Panc1 (cell line): Measurements from ENCODE around the gene ZNF688. TPM values are rescaled to one million over a fixed set of nuclear protein-coding genes. Genes with fewer than 3 reads are reported as not detected.
A peak's percentile ranks its signal among the peaks of the same experiment; 100 is the strongest.

Experiments used
- ATAC-seq: fragments of 200-7000 bp; cut with Tn5 transposase; 2 replicates; pipeline ENCODE4 v1.9.1; 2020; ENCODE audit warnings: mild to moderate bottlenecking, moderate library complexity
- BruUV-seq: library from RNA; stranded (reverse); fragments of 400-500 nt; replicated peaks from 2 replicates; lab custom pipeline; 2021; lab: Mats Ljungman, UMichigan
- CTCF ChIA-PET: fragments of 300-600 bp; sonication (Branson Sonifier 250); formaldehyde crosslinking; loops from one replicate; lab custom pipeline; 2022; ENCODE audit warnings: antibody characterized with exemption; lab: Charles Lee
- POLR2A ChIA-PET: fragments of 300-600 bp; sonication (Branson Sonifier 250); formaldehyde crosslinking; loops from one replicate; lab custom pipeline; 2022; ENCODE audit warnings: antibody characterized with exemption; lab: Charles Lee
- DNase-seq: peaks from one replicate; pipeline ENCODE4 v3.0.0-alpha.2; 2010; ENCODE audit warnings: low read depth, low spot score
- H3K27ac ChIP-seq: 2 replicates; pipeline ENCODE4 v1.5.1; 2011; ENCODE audit warnings: mild to moderate bottlenecking, low read length, inconsistent platforms
- H3K27me3 ChIP-seq: fragments of 200-500 bp; sonication (Bioruptor generic); 2 replicates; pipeline ENCODE4 v1.6.0; 2014; ENCODE audit warnings: low read length, inconsistent platforms; ENCODE audit not compliant: control insufficient read depth, insufficient read depth
- H3K36me3 ChIP-seq: fragments of 200-500 bp; sonication (Bioruptor generic); 2 replicates; pipeline ENCODE4 v1.5.1; 2014; ENCODE audit warnings: inconsistent platforms, mild to moderate bottlenecking, low read length, moderate library complexity; ENCODE audit not compliant: control insufficient read depth, insufficient read depth
- H3K4me1 ChIP-seq: 2 replicates; pipeline ENCODE4 v1.5.1; 2011; ENCODE audit warnings: inconsistent platforms, mild to moderate bottlenecking, low read length, moderate library complexity; ENCODE audit not compliant: control insufficient read depth, insufficient read depth
- H3K4me3 ChIP-seq, 2 experiments: 2 replicates each; pipeline ENCODE4 v1.5.1; 2011 to 2012; ENCODE audit warnings: low read depth in 2 of 2, low read length in 2 of 2, mild to moderate bottlenecking in 2 of 2, inconsistent platforms in 1 of 2, moderate library complexity in 1 of 2
- H3K9me3 ChIP-seq: fragments of 200-500 bp; sonication (Bioruptor generic); 2 replicates; pipeline ENCODE4 v1.5.1; 2014; ENCODE audit warnings: low read depth, mild to moderate bottlenecking, inconsistent platforms, low read length, moderate library complexity; ENCODE audit not compliant: control insufficient read depth, insufficient read depth
- POLR2AphosphoS5 ChIP-seq: IDR thresholded peaks from 2 replicates; pipeline ENCODE4 v1.6.1; 2012; ENCODE audit warnings: mild to moderate bottlenecking, low read depth, low read length, moderate library complexity
- SIN3A ChIP-seq: IDR thresholded peaks from 2 replicates; pipeline ENCODE4 v1.6.1; 2012; ENCODE audit warnings: low read depth, mild to moderate bottlenecking, low read length, moderate library complexity, borderline replicate concordance; ENCODE audit not compliant: insufficient read depth
- TCF7L2 ChIP-seq: IDR thresholded peaks from 2 replicates; pipeline ENCODE4 v1.6.1; 2011; ENCODE audit warnings: mild to moderate bottlenecking, low read depth, low read length, inconsistent platforms
- in situ Hi-C: cut with HindIII; loops from 2 replicates; pipeline ENCODE4 v1.10.0; 2016; ENCODE audit warnings: low sequenced_read_pairs, low pct_unique_long_range_greater_than_20kb
- intact Hi-C: fragments of 100-400 bp; cut with micrococcal nuclease; formaldehyde crosslinking; loops from one replicate; pipeline ENCODE4 v1.10.0; 2022; ENCODE audit not compliant: unreplicated experiment
- total RNA-seq: library from RNA; stranded (reverse); gene quantifications from one replicate; pipeline ENCODE4 v1.2.1, GENCODE V29; 2021; ENCODE audit not compliant: unreplicated experiment
- TF ChIP-seq, protein P1 (sequence below), 2 experiments: IDR thresholded peaks; 2 replicates each; pipeline ENCODE4 v1.6.1; 2011 to 2012; ENCODE audit warnings: low read depth in 2 of 2, control low read depth in 1 of 2, low read length in 1 of 2, mild to moderate bottlenecking in 1 of 2, moderate library complexity in 1 of 2; ENCODE audit not compliant: insufficient read depth in 1 of 2
- TF ChIP-seq, protein P2 (sequence below): fragments of 450-650 bp; IDR thresholded peaks from 2 replicates; pipeline ENCODE4 v1.5.1; 2017; ENCODE audit warnings: mild to moderate bottlenecking

Gene ZNF688
- total RNA-seq, 1 experiment from 2014 or later, result 7.7 TPM

DNA sequence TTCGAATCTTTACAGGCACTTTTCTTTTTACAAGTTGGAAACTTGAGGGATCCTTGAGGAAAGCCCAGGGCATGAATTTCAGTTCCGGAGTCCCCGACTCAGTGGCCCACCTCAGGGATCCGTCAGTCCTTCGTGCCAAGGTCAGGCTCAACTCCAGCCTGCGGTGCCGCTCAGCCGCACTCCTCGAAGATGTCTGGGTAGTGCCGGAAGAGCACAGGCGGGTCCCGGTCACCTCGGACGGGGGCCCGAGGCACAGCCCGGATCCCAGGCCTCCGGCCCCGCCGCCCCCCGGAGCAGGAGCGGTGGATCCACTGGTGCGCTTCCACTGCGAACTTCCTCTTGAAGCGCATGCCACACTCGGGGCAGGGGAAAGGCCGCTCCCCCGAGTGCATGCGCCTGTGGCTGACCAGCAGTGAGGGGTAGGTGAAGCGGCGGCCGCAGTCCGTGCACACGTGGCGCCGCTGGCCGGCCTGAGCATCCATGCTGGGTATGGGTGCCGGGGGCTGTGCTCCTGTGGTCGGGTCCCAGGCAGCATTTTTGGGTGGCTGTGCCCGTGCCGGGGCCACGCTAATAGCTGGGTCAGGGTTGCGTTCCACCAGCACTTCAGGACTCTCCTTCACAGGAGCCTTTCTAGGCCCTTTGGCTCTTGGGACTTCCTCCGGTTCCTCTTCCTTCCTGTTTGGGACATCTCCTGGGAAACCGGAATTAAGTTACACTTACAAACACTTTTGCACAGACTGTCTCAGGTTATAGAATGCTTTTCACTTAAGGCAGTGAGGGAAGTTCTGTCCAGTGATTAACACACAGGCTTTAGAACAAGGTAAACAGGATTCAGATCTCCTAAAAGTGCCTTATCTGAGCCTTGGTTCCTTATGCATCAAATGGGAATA is 1.5 kb downstream of the ZNF688 start:
- no peak for DNase-seq
- no peaks in the 10 kb centered on the region for H3K36me3 ChIP-seq
- no peak for ATAC-seq
- in situ Hi-C loops (no loop called here), intact Hi-C loops (no loop called here)
- H3K4me1 ChIP-seq, result peaks cover 9% of the 10 kb centered on the region
- H3K27ac ChIP-seq, result no peak overlapping the region
- POLR2A ChIA-PET, result no interaction called here
- TSS peak; percentile 51 for BruUV-seq
- TF ChIP-seq SIN3A (no peak), TCF7L2 (no peak)
- CTCF ChIA-PET, result no interaction called here
- H3K9me3 ChIP-seq, result no peaks in the 10 kb centered on the region
- H3K4me3 ChIP-seq, result no peak overlapping the region
- no peaks in the 10 kb centered on the region for H3K27me3 ChIP-seq

DNA sequence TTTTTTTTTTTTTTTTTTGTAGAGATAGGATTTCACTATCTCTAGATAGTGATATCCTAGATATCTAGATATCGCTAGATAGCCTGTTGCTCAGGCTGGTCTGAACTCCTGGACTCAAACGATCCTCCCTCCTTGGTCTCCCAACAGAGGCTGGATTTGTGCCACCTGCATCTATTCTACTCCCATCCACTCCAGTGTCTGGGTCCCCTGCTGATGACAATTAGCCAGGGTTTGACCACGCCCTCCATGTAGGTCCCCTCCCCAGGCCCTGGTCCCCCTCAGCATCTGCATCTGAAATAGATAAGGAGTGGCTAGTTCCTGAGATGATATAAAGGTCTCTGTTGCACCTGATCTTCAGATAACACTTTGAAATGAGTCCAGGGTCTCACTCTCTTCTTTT is 2.2 kb downstream of the ZNF688 start:
- no peaks in the 10 kb centered on the region for H3K27me3 ChIP-seq
- no peaks in the 10 kb centered on the region for H3K36me3 ChIP-seq
- H3K9me3 ChIP-seq, result no peaks in the 10 kb centered on the region
- ChIA-PET CTCF (no interaction called here), POLR2A (interaction anchor here (0.7 kb wide), 1 partner anchor 412 kb away, joined by 3 read pairs; no protein-coding TSS in a partner anchor)
- DNase-seq (no peak), ATAC-seq (no peak)
- in situ Hi-C loops, result no loop called here
- no peak overlapping the region for H3K4me3 ChIP-seq
- no peak overlapping the region for H3K27ac ChIP-seq
- BruUV-seq, result no TSS peak
- intact Hi-C loops, result no loop called here
- TF ChIP-seq TCF7L2 (no peak), SIN3A (no peak), POLR2AphosphoS5 (no peak)
- TF ChIP-seq, protein P1, sequence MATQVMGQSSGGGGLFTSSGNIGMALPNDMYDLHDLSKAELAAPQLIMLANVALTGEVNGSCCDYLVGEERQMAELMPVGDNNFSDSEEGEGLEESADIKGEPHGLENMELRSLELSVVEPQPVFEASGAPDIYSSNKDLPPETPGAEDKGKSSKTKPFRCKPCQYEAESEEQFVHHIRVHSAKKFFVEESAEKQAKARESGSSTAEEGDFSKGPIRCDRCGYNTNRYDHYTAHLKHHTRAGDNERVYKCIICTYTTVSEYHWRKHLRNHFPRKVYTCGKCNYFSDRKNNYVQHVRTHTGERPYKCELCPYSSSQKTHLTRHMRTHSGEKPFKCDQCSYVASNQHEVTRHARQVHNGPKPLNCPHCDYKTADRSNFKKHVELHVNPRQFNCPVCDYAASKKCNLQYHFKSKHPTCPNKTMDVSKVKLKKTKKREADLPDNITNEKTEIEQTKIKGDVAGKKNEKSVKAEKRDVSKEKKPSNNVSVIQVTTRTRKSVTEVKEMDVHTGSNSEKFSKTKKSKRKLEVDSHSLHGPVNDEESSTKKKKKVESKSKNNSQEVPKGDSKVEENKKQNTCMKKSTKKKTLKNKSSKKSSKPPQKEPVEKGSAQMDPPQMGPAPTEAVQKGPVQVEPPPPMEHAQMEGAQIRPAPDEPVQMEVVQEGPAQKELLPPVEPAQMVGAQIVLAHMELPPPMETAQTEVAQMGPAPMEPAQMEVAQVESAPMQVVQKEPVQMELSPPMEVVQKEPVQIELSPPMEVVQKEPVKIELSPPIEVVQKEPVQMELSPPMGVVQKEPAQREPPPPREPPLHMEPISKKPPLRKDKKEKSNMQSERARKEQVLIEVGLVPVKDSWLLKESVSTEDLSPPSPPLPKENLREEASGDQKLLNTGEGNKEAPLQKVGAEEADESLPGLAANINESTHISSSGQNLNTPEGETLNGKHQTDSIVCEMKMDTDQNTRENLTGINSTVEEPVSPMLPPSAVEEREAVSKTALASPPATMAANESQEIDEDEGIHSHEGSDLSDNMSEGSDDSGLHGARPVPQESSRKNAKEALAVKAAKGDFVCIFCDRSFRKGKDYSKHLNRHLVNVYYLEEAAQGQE (IDR thresholded peaks at IDR 0.05; ENCODE audit: insufficient read depth in 1 of 2, low read depth in 2 of 2, low read length in 1 of 2), result no peak
- TF ChIP-seq, protein P2, sequence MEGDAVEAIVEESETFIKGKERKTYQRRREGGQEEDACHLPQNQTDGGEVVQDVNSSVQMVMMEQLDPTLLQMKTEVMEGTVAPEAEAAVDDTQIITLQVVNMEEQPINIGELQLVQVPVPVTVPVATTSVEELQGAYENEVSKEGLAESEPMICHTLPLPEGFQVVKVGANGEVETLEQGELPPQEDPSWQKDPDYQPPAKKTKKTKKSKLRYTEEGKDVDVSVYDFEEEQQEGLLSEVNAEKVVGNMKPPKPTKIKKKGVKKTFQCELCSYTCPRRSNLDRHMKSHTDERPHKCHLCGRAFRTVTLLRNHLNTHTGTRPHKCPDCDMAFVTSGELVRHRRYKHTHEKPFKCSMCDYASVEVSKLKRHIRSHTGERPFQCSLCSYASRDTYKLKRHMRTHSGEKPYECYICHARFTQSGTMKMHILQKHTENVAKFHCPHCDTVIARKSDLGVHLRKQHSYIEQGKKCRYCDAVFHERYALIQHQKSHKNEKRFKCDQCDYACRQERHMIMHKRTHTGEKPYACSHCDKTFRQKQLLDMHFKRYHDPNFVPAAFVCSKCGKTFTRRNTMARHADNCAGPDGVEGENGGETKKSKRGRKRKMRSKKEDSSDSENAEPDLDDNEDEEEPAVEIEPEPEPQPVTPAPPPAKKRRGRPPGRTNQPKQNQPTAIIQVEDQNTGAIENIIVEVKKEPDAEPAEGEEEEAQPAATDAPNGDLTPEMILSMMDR, result no peak
- H3K4me1 ChIP-seq, result peaks cover 9% of the 10 kb centered on the region
